Fibroblast of lung (primary cell): Measurements from ENCODE around the gene DNAJB6. TPM values are rescaled to one million over a fixed set of nuclear protein-coding genes. Genes with fewer than 3 reads are reported as not detected.
A peak's percentile ranks its signal among the peaks of the same experiment; 100 is the strongest.

ENCODE experiments used
- DNase-seq, 2 donors: peaks; one replicate each; pipeline versions ENCODE4 v3.0.0 to v3.0.0-alpha.2; 2010; ENCODE audit warnings: low read depth in 2 of 2
- H2AFZ ChIP-seq: 2 replicates; pipeline ENCODE4 v1.5.1; 2012; ENCODE audit warnings: low read length, control low read depth, inconsistent platforms
- H3K27ac ChIP-seq: 2 replicates; pipeline ENCODE4 v1.5.1; 2011; ENCODE audit warnings: low read length, control low read depth; ENCODE audit not compliant: insufficient read depth
- H3K27me3 ChIP-seq: 2 replicates; pipeline ENCODE4 v1.5.1; 2011; ENCODE audit warnings: mild to moderate bottlenecking, low read length; ENCODE audit not compliant: control insufficient read depth, insufficient read depth
- H3K36me3 ChIP-seq: 2 replicates; pipeline ENCODE4 v1.5.1; 2011; ENCODE audit warnings: low read length; ENCODE audit not compliant: control insufficient read depth, insufficient read depth
- H3K4me1 ChIP-seq: 2 replicates; pipeline ENCODE4 v1.5.1; 2011; ENCODE audit warnings: low read length; ENCODE audit not compliant: control insufficient read depth, insufficient read depth; ENCODE audit errors: extremely low read depth
- H3K4me2 ChIP-seq: 2 replicates; pipeline ENCODE4 v1.5.1; 2011; ENCODE audit warnings: low read length, control low read depth; ENCODE audit not compliant: insufficient read depth; ENCODE audit errors: extremely low read depth
- H3K4me3 ChIP-seq, 4 experiments: fragments of 200-600 bp in 1 of 4; sonication (generic) in 1 of 4; replicated peaks in 1 of 4; 2 replicates each; pipeline ENCODE4 v1.5.1; 2011 to 2016; ENCODE audit warnings: low read length in 4 of 4, low read depth in 3 of 4, mild to moderate bottlenecking in 3 of 4, control low read depth in 2 of 4, inconsistent platforms in 1 of 4, mixed read lengths in 1 of 4; ENCODE audit not compliant: insufficient read depth in 1 of 4; ENCODE audit errors: control extremely low read depth in 1 of 4
- H3K79me2 ChIP-seq: 2 replicates; pipeline ENCODE4 v1.5.1; 2012; ENCODE audit warnings: mild to moderate bottlenecking, low read length, inconsistent platforms; ENCODE audit not compliant: control insufficient read depth, insufficient read depth
- H3K9ac ChIP-seq: 2 replicates; pipeline ENCODE4 v1.5.1; 2011; ENCODE audit warnings: mild to moderate bottlenecking, low read length, control low read depth; ENCODE audit not compliant: insufficient read depth
- H3K9me3 ChIP-seq: 2 replicates; pipeline ENCODE4 v1.5.1; 2012; ENCODE audit warnings: low read depth, low read length; ENCODE audit not compliant: control insufficient read depth, insufficient read depth
- H4K20me1 ChIP-seq: 2 replicates; pipeline ENCODE4 v1.5.1; 2011; ENCODE audit warnings: low read length; ENCODE audit not compliant: control insufficient read depth, insufficient read depth; ENCODE audit errors: extremely low read depth
- CTCF ChIP-seq, 2 donors: IDR thresholded peaks in 1 of 2; conservative IDR thresholded peaks in 1 of 2; 1 replicate in 1 of 2; 2 replicates in 1 of 2; pipeline ENCODE4 v1.5.1; 2011 to 2012; ENCODE audit warnings: low read length in 2 of 2, control low read depth in 1 of 2, inconsistent platforms in 1 of 2, low read depth in 1 of 2, mild to moderate bottlenecking in 1 of 2
- EZH2 ChIP-seq: IDR thresholded peaks from 2 replicates; pipeline ENCODE4 v1.5.1; 2012; ENCODE audit warnings: low read length, control low read depth, mild to moderate bottlenecking; ENCODE audit errors: missing control alignments
- polyA plus RNA-seq, 2 donors: library from polyadenylated mRNA; depleted of rRNA in 1 of 2; stranded (reverse) in 1 of 2; unstranded in 1 of 2; fragments of >200 nt; gene quantifications; 2 replicates each; pipeline ENCODE4 v1.2.1, GENCODE V29; 2011 to 2012; ENCODE audit warnings: missing spikeins in 1 of 2
- total RNA-seq: library from RNA; depleted of rRNA; stranded (reverse); fragments of >200 nt; gene quantifications from 2 replicates; pipeline ENCODE4 v1.2.1, GENCODE V29; 2014

DNAJB6 gene
- total and polyA plus RNA-seq, 2 donors (not counting 1 experiment from before 2014, with no cell fraction given): 86.2 to 117 TPM

GRCh38 chr7:157436076-157436475, 99.3 kb downstream of the DNAJB6 start:
- Histone ChIP-seq H3K4me1 (no peaks in the 10 kb centered on the region), H3K9ac (no peak overlapping the region), H3K4me2 (no peak overlapping the region), H3K27ac (no peak overlapping the region), H4K20me1 (no peaks in the 10 kb centered on the region), H3K9me3 (no peaks in the 10 kb centered on the region), H3K36me3 (no peaks in the 10 kb centered on the region), H3K4me3 (no peak overlapping the region), H2AFZ (no peak overlapping the region), H3K27me3 (no peaks in the 10 kb centered on the region), H3K79me2 (no peaks in the 10 kb centered on the region)
- TF ChIP-seq CTCF (conservative IDR thresholded peaks at IDR 0.05 in 1 of 2, IDR thresholded peaks at IDR 0.05 in 1 of 2; ENCODE audit: low read depth in 1 of 2, low read length in 2 of 2) (no peak), EZH2 (no peak)
- DNase-seq: no peak

GRCh38 chr7:157436763-157437480, 100.1 kb downstream of the DNAJB6 start:
- no peak overlapping the region for H2AFZ ChIP-seq
- DNase-seq: peak in 1 of 2 donors; percentile 15
- TF ChIP-seq CTCF (conservative IDR thresholded peaks at IDR 0.05 in 1 of 2, IDR thresholded peaks at IDR 0.05 in 1 of 2; ENCODE audit: low read depth in 1 of 2, low read length in 2 of 2) (no peak), EZH2 (no peak)
- H4K20me1 ChIP-seq: no peaks in the 10 kb centered on the region
- H3K27ac ChIP-seq: no peak overlapping the region
- H3K9ac ChIP-seq: no peak overlapping the region
- H3K27me3 ChIP-seq: no peaks in the 10 kb centered on the region
- no peaks in the 10 kb centered on the region for H3K36me3 ChIP-seq
- no peak overlapping the region for H3K4me2 ChIP-seq
- H3K9me3 ChIP-seq: no peaks in the 10 kb centered on the region
- H3K4me1 ChIP-seq: no peaks in the 10 kb centered on the region
- no peaks in the 10 kb centered on the region for H3K79me2 ChIP-seq
- no peak overlapping the region for H3K4me3 ChIP-seq

- DNase-seq: no peak
- no peak overlapping the region for H3K27ac ChIP-seq
- H2AFZ ChIP-seq: no peak overlapping the region
- H3K27me3 ChIP-seq: no peaks in the 10 kb centered on the region
- H3K4me2 ChIP-seq: no peak overlapping the region
- no peaks in the 10 kb centered on the region for H3K36me3 ChIP-seq
- H3K9ac ChIP-seq: no peak overlapping the region
- no peaks in the 10 kb centered on the region for H3K79me2 ChIP-seq
- no peak overlapping the region for H3K4me3 ChIP-seq
- H3K9me3 ChIP-seq: no peaks in the 10 kb centered on the region
- H3K4me1 ChIP-seq: no peaks in the 10 kb centered on the region
- H4K20me1 ChIP-seq: no peaks in the 10 kb centered on the region
- TF ChIP-seq EZH2: no peak
- TF ChIP-seq CTCF (conservative IDR thresholded peaks at IDR 0.05 in 1 of 2, IDR thresholded peaks at IDR 0.05 in 1 of 2; ENCODE audit: low read depth in 1 of 2, low read length in 2 of 2): no peak
Observed at GRCh38 chr7:157437519-157438061, 100.8 kb downstream of the DNAJB6 start.
